IMR-90 (cell line): ENCODE measurements around the gene LARP4B. TPM values are rescaled to one million over a fixed set of nuclear protein-coding genes. Genes with fewer than 3 reads are reported as not detected.

Experiments used
- ATAC-seq: fragments of 200-7000 bp; cut with Tn5 transposase; 2 replicates; pipeline ENCODE4 v1.9.1; 2020; ENCODE audit warnings: low read depth, mild to moderate bottlenecking, moderate library complexity
- BruUV-seq: library from RNA; stranded (reverse); fragments of 400-500 nt; replicated peaks from 2 replicates; lab custom pipeline; 2021; lab: Mats Ljungman, UMichigan
- CTCF ChIA-PET: fragments of 300-600 bp; formaldehyde crosslinking; extraction: SDS; loops from one replicate; lab custom pipeline; 2021; ENCODE audit warnings: antibody characterized with exemption; lab: Yijun Ruan, JAX
- POLR2A ChIA-PET: fragments of 300-600 bp; sonication (Branson Sonifier 250); formaldehyde crosslinking; loops from one replicate; lab custom pipeline; 2022; ENCODE audit warnings: antibody characterized with exemption; ENCODE audit not compliant: unreplicated experiment; lab: Charles Lee
- DNase-seq: peaks from one replicate; pipeline ENCODE4 v3.0.0; 2013
- H2AFZ ChIP-seq: replicated peaks from 2 replicates; pipeline ENCODE3; 2013; ENCODE audit warnings: low read length, mild to moderate bottlenecking; ENCODE audit not compliant: poor library complexity
- H2AK5ac ChIP-seq: 2 replicates; pipeline ENCODE4 v1.6.1; 2013; ENCODE audit warnings: low read depth, low read length, inconsistent platforms
- H2AK9ac ChIP-seq: replicated peaks from 2 replicates; pipeline ENCODE3; 2013; ENCODE audit warnings: mild to moderate bottlenecking, low read depth, low read length, moderate library complexity; ENCODE audit not compliant: poor library complexity
- H2BK120ac ChIP-seq: 2 replicates; pipeline ENCODE4 v1.6.1; 2013; ENCODE audit warnings: low read depth, low read length, inconsistent platforms
- H2BK15ac ChIP-seq: 3 replicates; pipeline ENCODE4 v1.6.1; 2013; ENCODE audit warnings: low read depth, low read length, inconsistent platforms
- H2BK20ac ChIP-seq: 2 replicates; pipeline ENCODE4 v1.6.1; 2013; ENCODE audit warnings: low read depth, mild to moderate bottlenecking, inconsistent platforms, low read length, moderate library complexity
- H2BK5ac ChIP-seq: 2 replicates; pipeline ENCODE4 v1.6.1; 2013; ENCODE audit warnings: mild to moderate bottlenecking, low read depth, low read length, inconsistent platforms; ENCODE audit not compliant: poor library complexity, severe bottlenecking
- H3K14ac ChIP-seq: replicated peaks from 2 replicates; pipeline ENCODE4 v1.6.1; 2013; ENCODE audit warnings: low read depth, low read length, inconsistent platforms
- H3K18ac ChIP-seq: 2 replicates; pipeline ENCODE4 v1.6.1; 2013; ENCODE audit warnings: low read depth, low read length, control low read depth
- H3K23ac ChIP-seq: 2 replicates; pipeline ENCODE4 v1.6.1; 2013; ENCODE audit warnings: low read depth, low read length, inconsistent platforms
- H3K27ac ChIP-seq: 2 replicates; pipeline ENCODE4 v1.5.1; 2013; ENCODE audit warnings: mild to moderate bottlenecking, control low read depth, low read length; ENCODE audit not compliant: insufficient read depth
- H3K27me3 ChIP-seq: 2 replicates; pipeline ENCODE4 v1.6.1; 2013; ENCODE audit warnings: low read length; ENCODE audit not compliant: control insufficient read depth, insufficient read depth
- H3K36me3 ChIP-seq: 2 replicates; pipeline ENCODE4 v1.6.1; 2013; ENCODE audit warnings: low read length, mixed read lengths; ENCODE audit not compliant: control insufficient read depth, insufficient read depth
- H3K4ac ChIP-seq: 2 replicates; pipeline ENCODE4 v1.6.1; 2013; ENCODE audit warnings: low read depth, low read length, inconsistent platforms
- H3K4me1 ChIP-seq: 2 replicates; pipeline ENCODE4 v1.6.1; 2013; ENCODE audit warnings: low read length, mixed read lengths; ENCODE audit not compliant: control insufficient read depth, insufficient read depth
- H3K4me2 ChIP-seq: 2 replicates; pipeline ENCODE4 v1.6.1; 2013; ENCODE audit warnings: low read depth, mild to moderate bottlenecking, control low read depth, low read length, moderate library complexity
- H3K4me3 ChIP-seq: 2 replicates; pipeline ENCODE4 v1.5.1; 2013; ENCODE audit warnings: low read depth, mild to moderate bottlenecking, control low read depth, low read length, moderate library complexity; ENCODE audit not compliant: insufficient read depth
- H3K56ac ChIP-seq: 2 replicates; pipeline ENCODE4 v1.6.1; 2013; ENCODE audit warnings: low read length, inconsistent platforms; ENCODE audit not compliant: insufficient read depth; ENCODE audit errors: extremely low read depth
- H3K79me1 ChIP-seq, 2 experiments: 2 replicates each; pipeline ENCODE4 v1.6.1; 2013; ENCODE audit warnings: low read length in 2 of 2, inconsistent platforms in 1 of 2, low read depth in 1 of 2
- H3K9ac ChIP-seq: 2 replicates; pipeline ENCODE4 v1.6.1; 2013; ENCODE audit warnings: low read depth, low read length, control low read depth
- H3K9me1 ChIP-seq: 2 replicates; pipeline ENCODE4 v1.6.1; 2013; ENCODE audit warnings: low read length, inconsistent platforms; ENCODE audit not compliant: insufficient read depth
- H3K9me3 ChIP-seq: 2 replicates; pipeline ENCODE4 v1.6.1; 2013; ENCODE audit warnings: low read length; ENCODE audit not compliant: control insufficient read depth, insufficient read depth
- H4K20me1 ChIP-seq: 2 replicates; pipeline ENCODE4 v1.6.1; 2013; ENCODE audit warnings: low read length, inconsistent platforms; ENCODE audit not compliant: insufficient read depth
- H4K5ac ChIP-seq: 2 replicates; pipeline ENCODE4 v1.6.1; 2013; ENCODE audit warnings: mild to moderate bottlenecking, low read depth, low read length, control low read depth
- H4K8ac ChIP-seq, 2 experiments: 2 replicates each; pipeline ENCODE4 v1.6.1; 2013; ENCODE audit warnings: low read depth in 2 of 2, low read length in 2 of 2, control low read depth in 1 of 2, inconsistent platforms in 1 of 2
- H4K91ac ChIP-seq: 2 replicates; pipeline ENCODE4 v1.6.1; 2013; ENCODE audit warnings: low read depth, low read length, inconsistent platforms; ENCODE audit not compliant: insufficient read depth
- BHLHE40 ChIP-seq: fragments of 150-350 bp; IDR thresholded peaks from 2 replicates; pipeline ENCODE4 v1.6.1; 2016; ENCODE audit warnings: mild to moderate bottlenecking, low read depth, low read length
- CEBPB ChIP-seq: IDR thresholded peaks from 2 replicates; pipeline ENCODE4 v1.6.1; 2012; ENCODE audit warnings: low read depth, low read length, improper control_type of control experiment
- CHD1 ChIP-seq: IDR thresholded peaks from 2 replicates; pipeline ENCODE4 v1.6.1; 2012; ENCODE audit warnings: low read depth, low read length, improper control_type of control experiment
- FOS ChIP-seq: fragments of 150-350 bp; IDR thresholded peaks from 2 replicates; pipeline ENCODE4 v1.6.1; 2016; ENCODE audit warnings: low read depth, low read length
- MAFK ChIP-seq: IDR thresholded peaks from 2 replicates; pipeline ENCODE4 v1.6.1; 2012; ENCODE audit warnings: low read depth, low read length, improper control_type of control experiment
- MAZ ChIP-seq: IDR thresholded peaks from 2 replicates; pipeline ENCODE4 v1.6.1; 2012; ENCODE audit warnings: low read depth, mild to moderate bottlenecking, low read length, improper control_type of control experiment, moderate library complexity, borderline replicate concordance
- MXI1 ChIP-seq: IDR thresholded peaks from 2 replicates; pipeline ENCODE4 v1.6.1; 2012; ENCODE audit warnings: low read depth, mild to moderate bottlenecking, low read length, moderate library complexity, borderline replicate concordance
- NFE2L2 ChIP-seq: fragments of 150-350 bp; IDR thresholded peaks from 2 replicates; pipeline ENCODE4 v1.6.1; 2016; ENCODE audit warnings: low read depth, mild to moderate bottlenecking, low read length
- POLR2A ChIP-seq: IDR thresholded peaks from 2 replicates; pipeline ENCODE4 v1.6.1; 2012; ENCODE audit warnings: mild to moderate bottlenecking, low read depth, low read length
- RAD21 ChIP-seq: IDR thresholded peaks from 2 replicates; pipeline ENCODE4 v1.6.1; 2012; ENCODE audit warnings: low read length, improper control_type of control experiment
- RCOR1 ChIP-seq: IDR thresholded peaks from 2 replicates; pipeline ENCODE4 v1.6.1; 2012; ENCODE audit warnings: mild to moderate bottlenecking, low read length, improper control_type of control experiment; ENCODE audit not compliant: insufficient replicate concordance
- RFX5 ChIP-seq: IDR thresholded peaks from 2 replicates; pipeline ENCODE4 v1.8.0; 2012; ENCODE audit warnings: low read depth, mild to moderate bottlenecking, low read length, moderate library complexity
- SMC3 ChIP-seq: fragments of 150-350 bp; IDR thresholded peaks from 2 replicates; pipeline ENCODE4 v1.6.1; 2016; ENCODE audit warnings: low read depth, mild to moderate bottlenecking, antibody characterized with exemption, low read length, moderate library complexity
- WGBS, 2 experiments: methylation state at CpG; one replicate each; pipeline versions ENCODE4 v1.1.5 to v1.1.7; 2013; ENCODE audit warnings: missing lambda C conversion rate in 2 of 2; ENCODE audit not compliant: insufficient read length in 1 of 2; ENCODE audit errors: extremely low coverage in 2 of 2; 5-methylcytosine and 5-hydroxymethylcytosine counted together
- dilution Hi-C: fragments of 300-500 bp; cut with HindIII; formaldehyde crosslinking; loops from one replicate; pipeline ENCODE4 v1.14.3; 2018; ENCODE audit warnings: low sequenced_read_pairs; ENCODE audit not compliant: unreplicated experiment
- in situ Hi-C: fragments of 300-500 bp; cut with MboI; formaldehyde crosslinking; loops from 3 replicates; pipeline ENCODE4 v1.14.3; 2019; ENCODE audit warnings: low sequenced_read_pairs, inconsistent platforms, mixed read lengths
- intact Hi-C: fragments of 100-400 bp; cut with micrococcal nuclease; formaldehyde crosslinking; loops from 2 replicates; pipeline ENCODE4 v1.10.0; 2022
- polyA plus RNA-seq, 3 experiments: library from polyadenylated mRNA; depleted of rRNA; stranded (reverse); fragments of >200 nt; gene quantifications; 2 replicates each; pipeline ENCODE4 v1.2.3, GENCODE V29; 2012; ENCODE audit warnings: low replicate concordance in 1 of 3
- total RNA-seq: library from RNA; depleted of rRNA; stranded (reverse); fragments of >200 nt; gene quantifications from 2 replicates; pipeline ENCODE4 v1.2.3, GENCODE V29; 2012
- TF ChIP-seq, protein P1 (sequence below): fragments of 150-350 bp; IDR thresholded peaks from 2 replicates; pipeline ENCODE4 v1.6.1; 2017; ENCODE audit warnings: mild to moderate bottlenecking, antibody characterized with exemption, low read length, low read depth
- TF ChIP-seq, protein P2 (sequence below): fragments of 150-350 bp; IDR thresholded peaks from 2 replicates; pipeline ENCODE4 v1.6.1; 2016; ENCODE audit warnings: low read depth, mild to moderate bottlenecking, low read length, moderate library complexity, borderline replicate concordance
- TF ChIP-seq, protein P3 (sequence below): conservative IDR thresholded peaks from 2 replicates; pipeline ENCODE4 v1.5.1; 2012; ENCODE audit warnings: mild to moderate bottlenecking, low read depth, low read length, improper control_type of control experiment

LARP4B gene
- total and polyA plus RNA-seq, 2 of the 4 experiments (the other 2 are of a cell fraction): 24.3 to 25.5 TPM

DNA sequence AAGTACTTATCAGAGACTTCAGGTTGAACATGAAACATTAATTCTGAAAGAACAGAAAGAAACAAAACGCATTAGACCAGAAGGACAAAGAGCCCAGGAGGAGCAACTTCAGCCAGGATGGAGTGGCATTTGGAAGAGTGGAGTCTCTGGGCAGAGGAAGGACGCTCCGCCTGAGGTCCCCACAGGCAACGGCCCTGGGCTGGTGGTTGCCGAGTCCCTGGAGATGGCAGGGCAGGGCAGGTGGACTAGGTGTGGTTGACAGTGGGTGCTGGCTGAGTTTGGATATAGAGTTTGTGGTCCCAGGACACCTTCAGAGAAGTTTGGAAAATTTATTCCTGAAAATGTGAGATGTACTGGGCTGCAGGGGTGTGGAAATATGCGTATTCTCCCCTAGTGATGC lies 27.4 kb upstream of the LARP4B start:
- H2BK15ac ChIP-seq: no peak overlapping the region
- no peak overlapping the region for H3K27ac ChIP-seq
- H2BK5ac ChIP-seq: no peak overlapping the region
- no peak overlapping the region for H4K5ac ChIP-seq
- dilution Hi-C loops: no loop called here
- H4K8ac ChIP-seq: no peak overlapping the region
- no peak overlapping the region for H3K14ac ChIP-seq
- H3K4me2 ChIP-seq: no peak overlapping the region
- 0 out of 2 replicates have a peak, but pooled peaks cover 2% of the 10 kb centered on the region for H3K4me1 ChIP-seq
- H3K4ac ChIP-seq: no peak overlapping the region
- TF ChIP-seq RFX5 (no peak), NFE2L2 (no peak), MAZ (no peak), CEBPB (no peak), RAD21 (no peak), MXI1 (no peak), CHD1 (no peak), POLR2A (no peak), FOS (no peak), MAFK (no peak), RCOR1 (no peak), SMC3 (no peak), BHLHE40 (no peak)
- TF ChIP-seq, protein P1, sequence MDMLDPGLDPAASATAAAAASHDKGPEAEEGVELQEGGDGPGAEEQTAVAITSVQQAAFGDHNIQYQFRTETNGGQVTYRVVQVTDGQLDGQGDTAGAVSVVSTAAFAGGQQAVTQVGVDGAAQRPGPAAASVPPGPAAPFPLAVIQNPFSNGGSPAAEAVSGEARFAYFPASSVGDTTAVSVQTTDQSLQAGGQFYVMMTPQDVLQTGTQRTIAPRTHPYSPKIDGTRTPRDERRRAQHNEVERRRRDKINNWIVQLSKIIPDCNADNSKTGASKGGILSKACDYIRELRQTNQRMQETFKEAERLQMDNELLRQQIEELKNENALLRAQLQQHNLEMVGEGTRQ: no peak
- TF ChIP-seq, protein P2, sequence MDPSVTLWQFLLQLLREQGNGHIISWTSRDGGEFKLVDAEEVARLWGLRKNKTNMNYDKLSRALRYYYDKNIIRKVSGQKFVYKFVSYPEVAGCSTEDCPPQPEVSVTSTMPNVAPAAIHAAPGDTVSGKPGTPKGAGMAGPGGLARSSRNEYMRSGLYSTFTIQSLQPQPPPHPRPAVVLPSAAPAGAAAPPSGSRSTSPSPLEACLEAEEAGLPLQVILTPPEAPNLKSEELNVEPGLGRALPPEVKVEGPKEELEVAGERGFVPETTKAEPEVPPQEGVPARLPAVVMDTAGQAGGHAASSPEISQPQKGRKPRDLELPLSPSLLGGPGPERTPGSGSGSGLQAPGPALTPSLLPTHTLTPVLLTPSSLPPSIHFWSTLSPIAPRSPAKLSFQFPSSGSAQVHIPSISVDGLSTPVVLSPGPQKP: no peak
- TF ChIP-seq, protein P3, sequence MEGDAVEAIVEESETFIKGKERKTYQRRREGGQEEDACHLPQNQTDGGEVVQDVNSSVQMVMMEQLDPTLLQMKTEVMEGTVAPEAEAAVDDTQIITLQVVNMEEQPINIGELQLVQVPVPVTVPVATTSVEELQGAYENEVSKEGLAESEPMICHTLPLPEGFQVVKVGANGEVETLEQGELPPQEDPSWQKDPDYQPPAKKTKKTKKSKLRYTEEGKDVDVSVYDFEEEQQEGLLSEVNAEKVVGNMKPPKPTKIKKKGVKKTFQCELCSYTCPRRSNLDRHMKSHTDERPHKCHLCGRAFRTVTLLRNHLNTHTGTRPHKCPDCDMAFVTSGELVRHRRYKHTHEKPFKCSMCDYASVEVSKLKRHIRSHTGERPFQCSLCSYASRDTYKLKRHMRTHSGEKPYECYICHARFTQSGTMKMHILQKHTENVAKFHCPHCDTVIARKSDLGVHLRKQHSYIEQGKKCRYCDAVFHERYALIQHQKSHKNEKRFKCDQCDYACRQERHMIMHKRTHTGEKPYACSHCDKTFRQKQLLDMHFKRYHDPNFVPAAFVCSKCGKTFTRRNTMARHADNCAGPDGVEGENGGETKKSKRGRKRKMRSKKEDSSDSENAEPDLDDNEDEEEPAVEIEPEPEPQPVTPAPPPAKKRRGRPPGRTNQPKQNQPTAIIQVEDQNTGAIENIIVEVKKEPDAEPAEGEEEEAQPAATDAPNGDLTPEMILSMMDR: no peak
- H4K20me1 ChIP-seq: no peaks in the 10 kb centered on the region; the same call in 1 of the 2 replicates
- no peak overlapping the region for H2AFZ ChIP-seq
- H2AK9ac ChIP-seq: no peak overlapping the region
- intact Hi-C loops: no loop called here
- no peak overlapping the region for H3K9ac ChIP-seq
- POLR2A ChIA-PET: no interaction called here
- no peak overlapping the region for H3K4me3 ChIP-seq
- peaks cover 32% of the 10 kb centered on the region for H3K27me3 ChIP-seq
- WGBS, 2 experiments: 80% methylated on average over 1 of the region's 6 CpGs; no CpG with 5 or more reads in 1 of the 2 experiments
- no peak overlapping the region for H4K91ac ChIP-seq
- BruUV-seq: no TSS peak
- in situ Hi-C loops: no loop called here
- ATAC-seq (no peak), DNase-seq (no peak)
- H3K36me3 ChIP-seq: no peaks in the 10 kb centered on the region
- no peak overlapping the region for H3K56ac ChIP-seq
- H3K18ac ChIP-seq: no peak overlapping the region
- H3K79me1 ChIP-seq: no peaks in the 10 kb centered on the region
- H2BK20ac ChIP-seq: no peak overlapping the region
- H3K9me1 ChIP-seq: no peaks in the 10 kb centered on the region
- no peaks in the 10 kb centered on the region for H3K9me3 ChIP-seq
- CTCF ChIA-PET: no interaction called here
- no peak overlapping the region for H3K23ac ChIP-seq
- H2BK120ac ChIP-seq: no peak overlapping the region
- H2AK5ac ChIP-seq: no peak overlapping the region
